ENCODE data around the gene MT2A.
"Not testable (repeated sequence)": the region's sequence is repeated elsewhere in the genome, so short reads cannot be mapped to it uniquely, and the experiment has no call there.

The MT2A gene

GRCh38 chr16:56608043-56608875, at the start of gene MT2A:
TSS of gene MT2A (plus strand) at chr16:56608584. CDS start at chr16:56608656, 72 bp downstream.
- DNase-seq: peak; percentile 78

GRCh38 chr16:56559109-56559508, 49.3 kb upstream of the MT2A start:
- no peak for DNase-seq

GRCh38 chr16:56560447-56560846, 47.9 kb upstream of the MT2A start:
- no peak for DNase-seq

GRCh38 chr16:56561126-56561525, 47.3 kb upstream of the MT2A start:
- DNase-seq: no peak

GRCh38 chr16:56564793-56565477, 43.4 kb upstream of the MT2A start, which contains the start of gene MT4:
TSS of gene MT4 (plus strand) at chr16:56565073. CDS start at chr16:56565129, 56 bp downstream.
- DNase-seq: no peak

- no peak for DNase-seq
These were observed 38.4 kb upstream of the MT2A start for GRCh38 chr16:56569971-56570370.

- DNase-seq: no peak
These were observed 36.9 kb upstream of the MT2A start for GRCh38 chr16:56571525-56571924.

- DNase-seq: no peak
These were observed 33.8 kb upstream of the MT2A start for GRCh38 chr16:56574625-56575024.

- DNase-seq: no peak
These were observed 31.6 kb upstream of the MT2A start for GRCh38 chr16:56576585-56577299.

GRCh38 chr16:56577300-56577625, 31.1 kb upstream of the MT2A start:
- no peak for DNase-seq

GRCh38 chr16:56580391-56581048, 27.9 kb upstream of the MT2A start:
- DNase-seq: no peak

GRCh38 chr16:56582911-56583310, 25.5 kb upstream of the MT2A start:
- not testable (repeated sequence) for DNase-seq

GRCh38 chr16:56583351-56584168, 24.8 kb upstream of the MT2A start:
- DNase-seq: no peak

GRCh38 chr16:56584276-56584675, 24.1 kb upstream of the MT2A start:
- DNase-seq: no peak

GRCh38 chr16:56588781-56589140, 19.6 kb upstream of the MT2A start:
- no peak for DNase-seq

GRCh38 chr16:56589141-56590039, 19.0 kb upstream of the MT2A start, which contains the start of gene MT3:
TSS of gene MT3 (plus strand) at chr16:56589528. CDS start at chr16:56589591, 63 bp downstream.
- DNase-seq: no peak

- no peak for DNase-seq
These were observed 16.9 kb upstream of the MT2A start for GRCh38 chr16:56591377-56592060.

- no peak for DNase-seq
These were observed 14.7 kb upstream of the MT2A start for GRCh38 chr16:56593573-56594291.

- no peak for DNase-seq
These were observed 14.1 kb upstream of the MT2A start for GRCh38 chr16:56594292-56594619.

Data from NCI-H1694 (cell line).